Ascending aorta (tissue), 2 donors: ENCODE data around the gene MYL6B. TPM values are rescaled to one million over a fixed set of nuclear protein-coding genes. Genes with fewer than 3 reads are reported as not detected.
"Not testable (repeated sequence)": the region's sequence is repeated elsewhere in the genome, so short reads cannot be mapped to it uniquely, and the experiment has no call there.

Source experiments
- DNase-seq, 2 donors: peaks; one replicate each; pipeline ENCODE4 v3.0.0-alpha.2; 2019; ENCODE audit warnings: low spot score in 2 of 2
- H3K27ac ChIP-seq, 2 donors: fragments of 200-600 bp; sonication (generic); one replicate each; pipeline ENCODE4 v1.5.1; 2016 to 2017; ENCODE audit warnings: mild to moderate bottlenecking in 1 of 2
- H3K27me3 ChIP-seq: fragments of 200-600 bp; sonication (generic); one replicate; pipeline ENCODE4 v1.5.1; 2017
- H3K36me3 ChIP-seq, 2 donors: fragments of 200-600 bp; sonication (generic); one replicate each; pipeline ENCODE4 v1.5.1; 2016
- H3K4me1 ChIP-seq, 2 donors: fragments of 200-600 bp; sonication (generic); one replicate each; pipeline ENCODE4 v1.5.1; 2016 to 2017; ENCODE audit warnings: mild to moderate bottlenecking in 1 of 2
- H3K4me3 ChIP-seq, 2 donors: fragments of 200-600 bp; sonication (generic); one replicate each; pipeline ENCODE4 v1.5.1; 2016 to 2017; ENCODE audit warnings: mild to moderate bottlenecking in 1 of 2
- H3K9me3 ChIP-seq, 2 donors: fragments of 200-600 bp; sonication (generic); one replicate each; pipeline ENCODE4 v1.5.1; 2016
- intact Hi-C: fragments of 100-400 bp; cut with DNase I; formaldehyde crosslinking; loops from one replicate; pipeline ENCODE4 v1.15.1; 2023
- total RNA-seq: library from RNA; depleted of rRNA; stranded (reverse); fragments of >200 nt; gene quantifications from one replicate; pipeline ENCODE4 v1.1.0, GENCODE V29; 2016
- TF ChIP-seq, protein P1 (sequence below), 3 experiments: fragments of 200-600 bp in 2 of 3; fragments of 450-650 bp in 1 of 3; sonication (generic) in 2 of 3; IDR thresholded peaks; one replicate each; pipeline ENCODE4 v1.5.1; 2016 to 2019; ENCODE audit warnings: antibody characterized with exemption in 3 of 3, mild to moderate bottlenecking in 1 of 3, moderate library complexity in 1 of 3

MYL6B gene
- total RNA-seq, 1 donor from 2014 or later, result 53.6 TPM

DNA sequence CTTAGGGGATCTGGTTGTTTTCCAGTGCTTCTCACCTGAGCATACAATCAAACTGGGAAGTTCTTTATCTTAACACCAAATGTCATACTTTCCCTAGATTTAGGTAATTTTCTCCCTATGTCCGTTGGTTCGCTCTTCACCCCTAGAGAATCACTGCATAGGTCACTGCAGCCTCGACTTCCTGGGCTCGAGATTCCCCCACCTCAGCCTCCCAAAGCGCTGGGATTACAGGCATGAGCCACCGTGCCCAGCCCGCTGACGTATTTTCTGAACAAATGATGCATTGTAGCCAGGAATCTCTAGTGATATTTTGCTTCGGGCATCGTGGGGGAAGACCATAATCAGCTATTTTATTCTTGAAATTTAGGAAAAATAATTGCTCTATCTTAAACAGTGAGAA, 37.1 kb upstream of the MYL6B start:
- intact Hi-C loops, result loop anchor here (5.0 kb wide), 5 partner anchors 38 to 1407 kb away; partner anchors contain the start of genes ATP5F1B, CNPY2, DDIT3 and MBD6
- Histone ChIP-seq H3K36me3 (peaks cover 28 to 32% of the 10 kb centered on the region in 2 donors), H3K9me3 (no peaks in the 10 kb centered on the region), H3K4me3 (peak overlapping the region; percentile 75 to 77), H3K27ac (peak overlapping the region; percentile 90 to 94), H3K4me1 (peaks cover 10 to 16% of the 10 kb centered on the region in 2 donors), H3K27me3 (no peaks in the 10 kb centered on the region)
- no peak for DNase-seq
- TF ChIP-seq, protein P1, sequence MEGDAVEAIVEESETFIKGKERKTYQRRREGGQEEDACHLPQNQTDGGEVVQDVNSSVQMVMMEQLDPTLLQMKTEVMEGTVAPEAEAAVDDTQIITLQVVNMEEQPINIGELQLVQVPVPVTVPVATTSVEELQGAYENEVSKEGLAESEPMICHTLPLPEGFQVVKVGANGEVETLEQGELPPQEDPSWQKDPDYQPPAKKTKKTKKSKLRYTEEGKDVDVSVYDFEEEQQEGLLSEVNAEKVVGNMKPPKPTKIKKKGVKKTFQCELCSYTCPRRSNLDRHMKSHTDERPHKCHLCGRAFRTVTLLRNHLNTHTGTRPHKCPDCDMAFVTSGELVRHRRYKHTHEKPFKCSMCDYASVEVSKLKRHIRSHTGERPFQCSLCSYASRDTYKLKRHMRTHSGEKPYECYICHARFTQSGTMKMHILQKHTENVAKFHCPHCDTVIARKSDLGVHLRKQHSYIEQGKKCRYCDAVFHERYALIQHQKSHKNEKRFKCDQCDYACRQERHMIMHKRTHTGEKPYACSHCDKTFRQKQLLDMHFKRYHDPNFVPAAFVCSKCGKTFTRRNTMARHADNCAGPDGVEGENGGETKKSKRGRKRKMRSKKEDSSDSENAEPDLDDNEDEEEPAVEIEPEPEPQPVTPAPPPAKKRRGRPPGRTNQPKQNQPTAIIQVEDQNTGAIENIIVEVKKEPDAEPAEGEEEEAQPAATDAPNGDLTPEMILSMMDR (IDR thresholded peaks at IDR 0.05), result no peak

DNA sequence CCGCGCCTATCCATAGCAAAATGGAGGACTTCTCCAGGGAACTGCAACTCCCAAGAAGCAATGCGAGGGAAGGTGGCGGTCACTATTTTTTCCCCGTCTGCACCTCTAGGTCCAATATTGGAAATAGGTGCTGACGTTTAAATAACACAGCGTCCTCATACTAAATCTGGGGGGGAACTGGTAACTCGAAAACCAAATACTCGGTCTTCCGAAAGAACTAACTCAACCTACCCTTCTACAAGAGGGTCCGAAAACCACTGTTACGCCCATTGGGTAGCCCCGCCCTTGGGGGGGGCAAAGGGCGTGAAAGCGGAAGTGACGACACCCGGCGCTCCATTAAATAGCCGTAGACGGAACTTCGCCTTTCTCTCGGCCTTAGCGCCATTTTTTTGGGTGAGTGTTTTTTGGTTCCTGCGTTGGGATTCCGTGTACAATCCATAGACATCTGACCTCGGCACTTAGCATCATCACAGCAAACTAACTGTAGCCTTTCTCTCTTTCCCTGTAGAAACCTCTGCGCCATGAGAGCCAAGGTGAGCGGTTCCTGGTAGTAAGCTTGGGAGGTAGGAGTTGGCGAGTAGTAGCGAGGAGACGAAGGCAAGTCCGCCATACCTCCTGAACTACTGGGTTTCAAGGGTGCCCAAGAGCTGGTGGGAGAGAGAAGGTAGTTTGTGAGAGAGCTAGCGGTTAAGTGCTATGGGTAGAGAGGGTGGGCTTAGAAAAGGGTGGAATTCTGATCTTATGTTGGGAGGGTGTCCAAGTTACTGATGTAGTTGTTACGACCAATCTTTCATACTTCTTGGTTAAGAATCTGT, 35.9 kb upstream of the MYL6B start, which contains the start of gene RPL41:
Gene RPL41, plus strand, starts transcription at position 367 of the 815 bp plus-strand sequence.
- TF ChIP-seq, protein P1 (IDR thresholded peaks at IDR 0.05), result peak in 1 of 3 experiments; percentile 2
- Histone ChIP-seq H3K9me3 (no peaks in the 10 kb centered on the region), H3K4me3 (peak within 1 kb of the TSS; percentile 75 to 77), H3K27me3 (no peaks in the 10 kb centered on the region), H3K27ac (peak within 1 kb of the TSS; percentile 90 to 94), H3K36me3 (peaks cover 28 to 32% of the 10 kb centered on the region in 2 donors), H3K4me1 (peaks cover 10 to 16% of the 10 kb centered on the region in 2 donors)
- peak; percentile 69 to 98 for DNase-seq
- intact Hi-C loops, result loop anchor here (1.0 to 5.0 kb wide), 6 partner anchors 12 to 1406 kb away; partner anchors contain the start of genes ATP5F1B, CNPY2, DDIT3 and MBD6

DNA sequence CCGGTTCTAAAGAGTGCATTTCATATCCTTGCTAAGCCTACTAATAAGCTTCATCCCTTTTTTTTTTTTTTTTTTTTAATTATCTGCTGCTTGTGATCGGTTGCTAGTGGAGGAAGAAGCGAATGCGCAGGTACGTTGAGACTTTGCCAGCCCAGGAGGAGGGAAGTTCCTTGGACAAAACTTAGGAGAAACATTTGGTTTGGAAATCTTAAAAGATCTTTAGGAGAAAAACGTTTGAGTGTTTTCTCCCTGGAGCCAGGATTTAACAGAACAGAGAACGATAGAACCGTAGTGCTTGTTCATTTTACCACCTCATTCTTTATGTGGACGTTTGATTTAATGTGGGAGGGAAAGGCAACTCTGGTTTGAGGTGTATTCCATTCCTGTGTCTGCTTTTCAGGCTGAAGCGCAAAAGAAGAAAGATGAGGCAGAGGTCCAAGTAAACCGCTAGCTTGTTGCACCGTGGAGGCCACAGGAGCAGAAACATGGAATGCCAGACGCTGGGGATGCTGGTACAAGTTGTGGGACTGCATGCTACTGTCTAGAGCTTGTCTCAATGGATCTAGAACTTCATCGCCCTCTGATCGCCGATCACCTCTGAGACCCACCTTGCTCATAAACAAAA, 35.2 kb upstream of the MYL6B start:
- peaks cover 21 to 32% of the 10 kb centered on the region in 2 donors for H3K36me3 ChIP-seq
- H3K27me3 ChIP-seq, DNase-seq, H3K9me3 ChIP-seq: not testable (repeated sequence)
- H3K4me1 ChIP-seq, result peaks cover 10 to 16% of the 10 kb centered on the region in 2 donors
- intact Hi-C loops, result loop anchor here (5.0 kb wide), 5 partner anchors 40 to 1405 kb away; partner anchors contain the start of genes ATP5F1B, CNPY2, DDIT3 and MBD6
- H3K27ac ChIP-seq, result peak overlapping the region; percentile 90 to 94
- H3K4me3 ChIP-seq, result peak overlapping the region; percentile 75 to 77

DNA sequence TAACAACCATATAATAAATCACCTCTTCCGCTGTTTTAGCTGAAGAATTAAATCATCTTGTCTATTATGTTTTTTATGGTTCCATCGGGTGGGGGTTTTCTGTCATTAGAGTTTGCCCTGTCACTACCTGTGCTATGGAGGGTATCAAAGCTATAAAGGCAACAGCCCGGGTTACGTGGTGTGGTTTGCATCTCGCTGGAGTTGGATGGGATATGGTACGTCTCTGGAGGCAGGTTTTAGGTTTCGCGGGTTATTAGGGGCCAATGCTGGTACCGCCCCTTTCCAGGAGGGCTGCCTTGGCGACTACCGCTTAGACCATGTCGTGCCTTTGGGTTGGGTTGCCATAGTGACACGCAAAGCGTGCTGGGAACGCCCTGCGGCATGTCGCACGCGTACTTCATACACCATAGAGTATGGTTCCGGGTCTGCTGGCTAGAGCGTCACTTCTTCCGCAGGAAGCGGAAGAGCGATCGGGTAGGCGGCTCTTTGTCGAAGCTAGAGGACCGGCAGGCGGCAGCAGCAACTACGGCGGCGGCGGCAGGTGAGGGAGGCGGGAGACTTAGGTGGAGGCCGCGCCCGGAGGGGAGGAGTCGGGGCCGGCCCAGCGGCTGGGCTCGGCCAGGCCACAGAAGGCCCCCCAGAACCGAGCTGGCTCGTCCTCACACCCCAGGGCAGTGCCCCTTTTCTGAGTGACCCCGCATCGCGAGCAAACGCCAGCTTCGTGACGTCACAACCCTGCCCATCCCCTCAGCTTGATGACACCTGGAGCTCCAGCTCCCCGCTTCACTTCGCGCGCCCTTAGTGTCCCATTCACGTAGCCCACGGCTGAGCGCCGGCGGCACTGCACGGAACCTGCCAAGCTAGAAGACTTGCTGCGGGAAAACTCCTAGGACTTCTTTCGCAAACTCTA, 34.4 kb upstream of the MYL6B start, which contains the start of gene ZC3H10:
Gene ZC3H10, plus strand, starts transcription at position 489 of the 910 bp plus-strand sequence. CDS start 2,297 bp downstream, outside the sequence.
- no peaks in the 10 kb centered on the region for H3K27me3 ChIP-seq
- peaks cover 10 to 16% of the 10 kb centered on the region in 2 donors for H3K4me1 ChIP-seq
- DNase-seq, result peak; percentile 98 to 100
- TF ChIP-seq, protein P1 (IDR thresholded peaks at IDR 0.05), result peak; percentile 50 to 59 (median 50)
- H3K36me3 ChIP-seq, result peaks cover 14 to 32% of the 10 kb centered on the region in 2 donors
- peak within 1 kb of the TSS; percentile 75 to 77 for H3K4me3 ChIP-seq
- peak within 1 kb of the TSS; percentile 94 to 95 for H3K27ac ChIP-seq
- H3K9me3 ChIP-seq, result no peaks in the 10 kb centered on the region
- intact Hi-C loops, result loop anchor here (1.0 to 5.0 kb wide), 8 partner anchors 9 to 1404 kb away; partner anchors contain the start of genes ATP5F1B, CNPY2, DDIT3 and MBD6

DNA sequence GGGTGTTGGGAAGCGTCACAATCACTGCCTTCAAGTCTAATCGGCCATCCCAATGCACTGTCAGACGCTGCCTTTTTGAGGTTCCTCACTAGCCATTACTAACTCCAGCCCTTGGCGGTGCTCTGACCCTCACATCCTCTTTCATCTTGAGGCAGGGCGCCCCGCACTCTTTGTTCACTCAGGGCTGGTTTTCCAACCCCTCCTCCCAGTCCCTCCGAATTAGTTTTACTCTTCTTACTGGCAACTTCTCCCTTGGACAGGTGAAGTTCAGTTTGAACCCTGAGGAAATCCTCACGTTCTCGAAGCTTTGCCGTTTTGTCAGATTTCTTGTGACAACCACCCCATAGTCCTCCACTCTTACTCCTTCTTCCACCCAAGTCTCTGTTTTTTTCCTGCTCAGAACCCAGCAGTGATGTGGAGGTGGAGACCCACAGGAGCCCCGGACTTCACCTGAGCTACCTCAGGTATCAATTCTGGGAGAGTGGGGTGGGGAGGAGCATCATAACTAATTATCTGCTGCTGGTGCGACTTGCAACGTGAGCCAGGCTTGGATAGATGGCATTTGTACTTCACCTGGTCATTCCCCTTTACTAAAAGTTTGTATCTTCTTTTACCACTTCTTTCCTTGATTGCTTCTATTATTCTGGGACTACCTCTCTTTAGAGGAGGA, 33.6 kb upstream of the MYL6B start:
- Histone ChIP-seq H3K9me3 (no peaks in the 10 kb centered on the region), H3K27me3 (no peaks in the 10 kb centered on the region), H3K27ac (peak overlapping the region; percentile 94 to 95), H3K4me1 (peaks cover 10 to 16% of the 10 kb centered on the region in 2 donors), H3K36me3 (peaks cover 13 to 29% of the 10 kb centered on the region in 2 donors), H3K4me3 (peak overlapping the region; percentile 58 to 77)
- DNase-seq, result no peak
- intact Hi-C loops, result loop anchor here (1.0 to 5.0 kb wide), 10 partner anchors 8 to 1403 kb away; partner anchors contain the start of genes ATP5F1B, CNPY2, DDIT3 and MBD6
- TF ChIP-seq, protein P1 (IDR thresholded peaks at IDR 0.05), result no peak
